HG03139 (cell line): ENCODE measurements around the gene GSTCD.
"Not testable (repeated sequence)": the region's sequence is repeated elsewhere in the genome, so short reads cannot be mapped to it uniquely, and the experiment has no call there.

Source experiments
- ATAC-seq: cut with Tn5 transposase; IDR thresholded peaks from one replicate; pipeline ENCODE4 v1.9.1; 2021; ENCODE audit not compliant: unreplicated experiment

The GSTCD gene

DNA sequence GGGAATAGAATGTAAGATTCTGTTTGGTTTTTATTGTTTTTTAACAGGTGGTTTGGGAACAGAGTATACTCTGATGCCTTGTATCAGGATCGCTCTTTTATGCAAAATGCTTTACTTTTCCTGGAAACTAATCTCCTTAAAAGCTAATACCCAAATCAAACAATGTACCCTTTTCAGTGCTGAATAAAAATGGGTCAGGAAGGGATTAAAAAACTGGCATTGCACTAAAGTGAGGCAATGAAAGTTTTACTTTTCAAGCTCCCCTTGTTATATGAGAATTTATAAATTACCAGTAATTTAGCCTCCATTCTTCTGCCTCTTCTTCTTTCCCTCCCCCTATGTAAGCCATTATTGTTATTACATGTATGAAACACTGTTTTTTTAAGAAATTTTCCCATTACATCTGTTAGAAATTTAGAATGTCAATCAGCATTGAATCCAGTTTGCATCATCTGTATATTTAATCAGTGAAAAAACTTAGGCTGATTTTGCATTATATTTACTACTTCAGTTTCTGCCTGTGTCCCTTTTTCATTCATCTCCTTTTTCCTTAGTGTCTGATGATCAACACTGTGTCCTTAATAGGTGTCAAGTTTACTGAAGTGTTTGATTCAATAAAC lies 97.0 kb downstream of the GSTCD start:
- no peak for ATAC-seq

DNA sequence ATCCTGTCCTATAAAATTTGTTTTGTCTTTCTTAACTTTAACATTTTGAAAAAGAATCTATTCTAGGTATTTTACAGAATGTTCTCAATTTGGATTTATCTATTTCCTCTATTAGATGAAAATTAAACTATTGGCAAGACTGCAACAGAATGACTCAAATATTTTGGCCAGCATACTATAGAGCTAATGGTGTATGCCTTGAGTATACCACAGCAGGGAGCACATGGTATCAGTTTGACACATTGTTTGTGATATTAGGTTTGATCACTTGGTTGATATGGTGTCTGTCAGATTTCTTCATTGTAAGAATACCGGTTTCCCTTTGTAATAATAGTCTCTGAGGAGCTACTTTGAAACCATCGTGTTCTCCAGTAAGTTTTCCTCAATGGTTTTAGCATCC lies 98.9 kb downstream of the GSTCD start:
- no peak for ATAC-seq

DNA sequence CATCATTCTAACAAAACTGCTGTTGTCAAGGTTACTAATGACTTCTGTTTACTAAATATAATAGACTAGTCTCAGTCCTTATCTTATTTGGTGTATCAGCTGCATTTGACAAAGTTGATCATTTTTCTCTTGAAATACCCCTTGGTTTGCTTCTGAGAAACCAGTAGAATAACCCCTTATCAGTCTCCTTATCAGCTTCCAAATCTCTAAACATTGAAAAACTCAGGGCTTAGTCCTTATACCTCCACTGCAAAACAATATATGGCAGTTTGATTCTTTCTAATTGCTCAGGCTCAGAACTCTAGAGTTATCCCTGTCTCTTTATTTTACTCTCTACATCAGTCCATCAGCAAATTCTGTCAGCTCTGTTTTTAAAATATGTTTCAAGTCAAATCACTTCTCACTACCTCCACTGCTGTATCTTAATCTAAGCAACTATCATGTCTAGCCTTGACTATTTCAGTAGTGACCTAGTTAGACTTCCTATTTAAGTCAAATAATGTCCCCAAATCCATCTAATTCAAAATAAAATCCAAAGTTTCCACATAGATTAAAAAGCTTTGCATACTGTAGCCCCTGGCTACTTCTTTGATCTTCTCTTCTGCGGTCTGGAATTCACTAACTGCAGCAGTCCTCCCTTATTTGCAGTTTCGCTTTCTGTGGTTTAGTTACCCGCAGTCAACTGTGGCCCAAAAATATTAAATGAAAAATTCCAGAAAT lies 99.6 kb downstream of the GSTCD start:
- no peak for ATAC-seq

DNA sequence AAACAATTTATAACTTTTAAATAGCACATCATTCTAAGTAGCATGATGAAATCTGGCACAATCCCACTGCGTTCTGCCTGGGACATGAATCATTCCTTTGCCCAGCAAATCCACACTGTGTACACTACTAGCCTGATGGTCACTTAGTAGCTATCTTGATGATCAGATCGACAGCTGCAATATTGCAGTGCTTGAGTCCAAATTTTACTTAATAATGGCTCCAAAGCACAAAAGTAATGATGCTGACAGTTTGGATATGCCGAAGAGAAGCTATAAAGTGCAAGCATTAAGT lies 100.1 kb downstream of the GSTCD start:
- ATAC-seq, result no peak

DNA sequence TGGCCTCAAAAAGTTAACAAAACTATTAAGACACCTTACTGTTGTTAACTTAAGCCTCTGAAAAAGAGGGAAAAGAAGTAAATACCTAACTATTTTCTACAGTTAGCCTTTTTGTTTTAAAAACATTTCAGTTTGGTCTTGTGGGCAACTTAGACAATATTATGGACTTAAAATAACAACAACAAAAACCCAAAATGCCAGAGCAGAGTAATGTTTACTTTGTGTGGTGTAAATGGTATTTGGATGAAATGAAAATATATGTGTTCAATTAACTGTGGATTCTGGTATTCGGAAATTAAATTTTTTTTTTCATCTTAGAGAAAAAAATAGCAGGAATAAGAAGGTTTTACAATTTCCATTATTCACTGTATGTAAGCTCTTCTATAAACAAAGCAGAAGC lies 107.1 kb downstream of the GSTCD start:
- no peak for ATAC-seq

DNA sequence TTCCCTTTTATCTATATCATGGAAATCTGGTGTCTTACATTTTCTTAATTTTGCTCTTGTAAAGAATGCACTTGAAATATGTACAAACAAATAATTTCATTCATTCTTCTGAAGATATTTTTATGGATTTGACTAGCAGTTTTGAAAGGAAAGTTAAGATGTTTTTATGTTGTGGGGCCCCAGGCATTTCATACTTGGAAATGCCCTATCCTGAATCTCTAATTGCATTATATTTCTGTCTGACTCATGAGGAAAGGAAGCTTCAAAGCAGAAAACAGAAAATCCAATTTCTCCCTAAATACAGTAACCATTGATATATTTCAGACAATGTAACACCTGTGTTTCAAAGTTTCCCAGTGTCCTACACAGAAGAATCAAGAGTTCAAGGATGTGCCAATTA lies 113.5 kb downstream of the GSTCD start:
- ATAC-seq, result no peak

GRCh38 chr4:105828074-105828473 lies 119.5 kb downstream of the GSTCD start:
- no peak for ATAC-seq

- no peak for ATAC-seq
These were observed 122.6 kb downstream of the GSTCD start for GRCh38 chr4:105831189-105831588.

DNA sequence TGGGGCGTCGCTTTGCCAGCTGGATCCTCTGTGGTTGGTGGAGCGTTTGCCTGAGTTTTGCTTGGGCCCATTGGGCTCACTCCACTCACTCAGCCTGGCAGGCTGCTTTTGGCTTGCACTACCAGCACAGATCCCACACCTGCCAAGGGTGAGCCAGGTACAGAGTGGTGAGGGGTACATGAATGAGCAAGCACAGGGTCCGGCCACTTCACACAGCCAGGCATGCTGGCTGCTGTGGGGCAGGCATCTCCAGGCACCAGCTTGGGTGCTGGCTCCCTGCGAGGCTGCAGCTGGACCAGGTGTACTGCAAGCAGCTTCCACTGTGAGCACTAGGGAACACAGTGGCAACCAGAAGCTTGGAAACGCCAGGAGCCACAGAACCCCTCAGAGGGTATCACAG lies 126.6 kb downstream of the GSTCD start:
- no peak for ATAC-seq

DNA sequence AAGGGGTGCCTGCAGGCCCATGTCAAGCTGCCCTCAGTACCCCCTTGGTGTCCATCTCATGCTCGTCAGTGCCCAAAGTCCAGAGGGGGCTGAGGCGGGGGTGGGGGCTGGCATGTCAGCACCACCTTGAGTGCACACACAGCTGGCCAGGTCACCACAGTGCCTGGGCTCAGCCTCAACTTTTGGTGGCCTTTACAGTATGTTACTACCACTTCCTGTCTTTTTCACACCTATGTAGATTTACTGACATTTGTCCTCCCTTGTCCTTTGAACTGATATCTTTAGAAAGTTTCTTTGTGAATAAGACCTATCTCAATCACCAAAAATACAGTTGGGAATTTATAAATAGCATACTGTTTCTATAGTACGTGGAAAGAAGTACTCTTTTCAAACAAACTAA lies 128.0 kb downstream of the GSTCD start:
- no peak for ATAC-seq

DNA sequence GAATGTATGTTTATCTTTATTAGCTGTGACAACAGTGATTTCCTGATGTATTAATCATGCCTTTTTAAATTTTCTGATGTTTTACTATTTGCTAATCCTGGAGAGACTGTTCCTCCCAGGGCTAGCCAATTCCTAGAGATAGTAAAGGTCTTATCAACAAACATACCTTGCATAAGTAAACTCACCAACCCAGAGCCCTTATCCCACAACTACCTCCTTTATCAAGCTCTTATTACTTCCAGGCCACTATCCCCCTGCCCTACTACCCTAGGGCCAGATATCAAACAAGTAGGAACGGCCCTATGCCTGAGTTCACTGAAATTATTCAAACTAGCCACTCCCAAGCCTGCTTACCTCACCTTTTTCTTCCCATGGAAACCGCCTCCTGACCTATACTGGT lies 128.5 kb downstream of the GSTCD start:
- ATAC-seq, result no peak

DNA sequence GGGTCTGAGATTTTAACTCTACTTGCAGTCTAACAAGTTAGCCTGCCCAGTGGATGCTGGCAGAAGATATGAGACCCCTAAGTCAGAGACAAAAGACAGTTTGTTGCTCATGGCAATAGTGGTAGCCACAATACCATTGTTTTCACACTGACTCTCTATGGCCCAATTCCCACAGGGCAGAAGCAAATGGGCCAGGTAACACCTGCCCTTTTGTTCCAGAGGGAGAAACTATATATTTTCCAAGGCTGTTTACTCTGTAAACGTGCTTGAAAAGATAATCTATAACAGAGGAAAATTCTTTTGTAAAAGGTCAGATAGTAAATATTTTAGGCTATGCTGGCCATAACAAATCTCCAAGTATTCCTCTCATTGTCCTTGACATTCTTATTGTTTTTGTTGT lies 129.5 kb downstream of the GSTCD start:
- ATAC-seq, result no peak

DNA sequence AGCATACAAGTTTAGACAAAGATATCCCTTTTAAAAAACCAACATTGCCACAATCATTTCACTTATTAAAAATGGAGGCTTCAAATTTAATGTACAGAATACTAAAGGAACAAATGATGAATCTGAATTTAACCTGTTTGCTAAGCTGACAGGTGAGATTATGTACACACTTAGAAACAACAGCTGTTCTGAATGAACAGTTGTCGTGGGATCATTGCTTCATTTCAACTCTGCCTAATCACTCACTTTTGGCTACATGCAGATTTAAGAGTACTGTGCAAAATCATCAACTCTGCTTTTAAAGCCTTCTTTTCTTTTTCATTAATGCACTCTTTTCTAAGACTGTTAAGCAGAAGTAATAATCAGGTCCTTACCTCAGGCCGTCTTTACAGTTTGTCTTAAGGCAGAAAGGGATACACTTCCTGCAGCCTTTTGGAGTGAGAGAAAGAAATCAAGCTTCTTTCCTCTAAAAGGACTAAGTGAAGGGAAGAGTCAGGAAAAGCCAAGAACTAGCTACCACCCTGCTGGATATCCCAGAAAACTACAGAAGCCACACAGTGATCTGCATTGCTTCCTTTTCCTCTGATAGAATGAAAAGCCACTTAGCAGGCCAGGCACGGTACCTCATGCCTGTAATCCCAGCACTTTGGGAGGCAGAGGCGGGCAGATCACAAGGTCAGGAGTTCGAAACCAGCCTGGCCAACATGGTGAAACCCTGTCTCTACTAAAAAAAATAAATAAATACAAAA lies 132.0 kb downstream of the GSTCD start:
- ATAC-seq, result no peak

- ATAC-seq, result no peak
These were observed 135.4 kb downstream of the GSTCD start for GRCh38 chr4:105843941-105844340.

DNA sequence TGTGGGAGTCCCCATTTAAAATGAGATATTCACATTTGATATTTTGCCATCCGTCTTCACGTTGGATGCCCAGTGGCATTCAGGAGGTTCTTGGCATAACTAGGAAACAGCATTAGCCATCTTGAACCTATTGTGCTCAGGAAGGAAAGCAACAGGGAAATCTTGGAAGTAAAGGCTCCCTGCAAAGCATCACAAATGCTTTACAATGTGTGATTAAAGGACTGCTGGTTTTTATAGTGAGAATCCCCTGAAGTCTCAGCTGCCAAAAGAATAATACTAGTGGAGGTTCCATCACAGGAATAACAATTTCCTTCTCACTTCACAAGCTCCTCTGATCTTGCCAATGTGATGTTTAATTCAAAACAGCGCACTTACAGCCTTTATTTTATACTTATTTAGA lies 137.0 kb downstream of the GSTCD start:
- ATAC-seq, result no peak

GRCh38 chr4:105848359-105848758 lies 139.8 kb downstream of the GSTCD start:
- ATAC-seq, result not testable (repeated sequence)

GRCh38 chr4:105851196-105851595 lies 142.6 kb downstream of the GSTCD start:
- ATAC-seq, result no peak

- not testable (repeated sequence) for ATAC-seq
These were observed 143.6 kb downstream of the GSTCD start for GRCh38 chr4:105852230-105852629.

GRCh38 chr4:105858466-105859040 lies 150.0 kb downstream of the GSTCD start:
- no peak for ATAC-seq

GRCh38 chr4:105859233-105859632 lies 150.6 kb downstream of the GSTCD start:
- ATAC-seq, result no peak

GRCh38 chr4:105870963-105871362 lies 162.4 kb downstream of the GSTCD start:
- ATAC-seq, result no peak

DNA sequence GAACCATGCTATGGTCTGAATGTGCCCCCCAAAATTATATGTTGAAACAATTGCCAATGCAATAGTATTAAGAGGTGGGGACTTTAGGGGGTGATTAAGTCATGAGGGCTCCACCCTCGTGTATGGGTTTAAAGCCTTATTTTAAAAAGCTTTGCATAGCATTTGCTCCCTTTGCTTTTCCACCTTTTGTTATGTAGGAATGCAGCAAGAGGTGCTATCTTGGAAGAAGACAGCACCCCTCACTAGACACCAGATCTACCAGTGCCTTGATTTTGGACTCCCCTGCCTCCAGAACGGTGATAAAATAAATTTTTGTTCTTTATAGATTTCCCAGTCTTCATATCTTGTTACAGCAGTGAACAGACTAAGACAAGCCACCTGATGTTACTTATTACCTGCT lies 163.4 kb downstream of the GSTCD start:
- ATAC-seq, result no peak
